IPS-NIHi11 (cell line): ENCODE measurements around the gene LITAFD.
"Not testable (repeated sequence)": the region's sequence is repeated elsewhere in the genome, so short reads cannot be mapped to it uniquely, and the experiment has no call there.

Source experiments
- DNase-seq: peaks from one replicate; pipeline ENCODE4 v3.0.0; 2012; ENCODE audit warnings: mixed read lengths, low spot score

Gene LITAFD

DNA sequence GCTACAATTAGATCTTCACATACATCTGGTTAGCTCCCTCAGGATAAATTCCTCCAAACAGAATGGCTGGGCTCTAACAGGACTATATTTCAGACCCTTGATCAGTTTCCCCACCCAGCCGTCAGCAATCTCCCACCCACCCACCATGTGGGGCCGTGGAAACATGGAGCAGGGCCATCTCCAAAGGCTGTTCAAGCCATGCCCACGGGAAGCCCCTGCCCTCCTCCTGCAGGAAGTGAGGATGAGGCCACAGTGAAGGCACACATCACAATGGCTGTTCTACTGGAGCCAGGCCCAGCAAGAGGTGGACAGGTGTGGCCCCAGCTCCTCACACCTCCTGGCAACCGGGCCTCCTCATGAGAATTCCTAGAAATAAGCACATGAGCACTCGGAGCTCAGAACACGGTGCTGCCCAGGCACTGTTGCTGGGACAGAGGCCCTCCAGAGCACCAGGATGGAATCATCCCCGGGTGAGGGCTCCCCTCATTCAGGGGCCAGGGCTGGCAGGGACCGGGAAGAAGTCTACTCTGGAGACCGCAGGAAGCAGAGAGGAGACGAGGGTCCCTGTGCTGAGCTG is at the start of gene LITAFD:
Gene LITAFD (plus strand): TSS at position 311 of the 577 bp plus-strand sequence. CDS start 2,005 bp downstream, outside the sequence.
- no peak for DNase-seq

DNA sequence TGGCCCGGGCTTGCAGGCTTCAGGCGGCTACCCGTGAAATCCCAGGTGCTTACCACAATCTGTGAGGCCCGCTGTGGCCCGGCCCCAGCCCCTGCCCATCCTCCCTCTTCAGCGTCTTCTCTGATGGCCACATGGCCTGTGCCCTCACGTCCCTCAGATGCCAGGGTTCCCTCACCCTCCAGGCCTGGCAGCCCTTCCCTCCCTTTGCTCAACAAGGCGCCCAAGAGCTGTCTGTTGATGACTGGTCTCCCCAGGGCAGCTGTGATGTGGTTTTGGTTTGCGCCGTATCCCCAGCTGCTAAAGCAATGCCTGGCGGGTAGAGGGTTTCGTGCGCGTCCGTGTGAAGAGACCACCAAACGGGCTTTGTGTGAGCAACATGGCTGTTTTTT is 49.4 kb upstream of the LITAFD start:
- DNase-seq = no peak

DNA sequence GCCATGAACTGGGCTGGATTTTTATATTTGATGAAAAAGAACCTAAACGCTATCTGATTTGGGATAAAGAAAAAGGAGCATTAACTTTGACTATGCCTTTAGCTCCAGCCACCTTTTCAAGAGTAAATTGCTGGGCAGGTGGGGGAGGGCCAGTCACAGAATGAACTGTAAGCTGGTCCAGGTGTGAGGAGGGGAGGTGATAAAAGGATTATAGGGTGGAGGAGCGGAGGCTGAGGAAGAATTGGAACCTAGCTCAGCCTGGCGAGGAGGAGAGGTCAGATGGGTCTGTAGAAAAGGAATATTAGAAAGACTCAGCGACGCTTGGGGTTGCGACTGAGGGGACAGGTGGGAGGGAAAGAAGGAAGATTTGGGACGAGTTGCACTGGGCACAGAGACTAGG is 45.4 kb upstream of the LITAFD start:
- DNase-seq = not testable (repeated sequence)

DNA sequence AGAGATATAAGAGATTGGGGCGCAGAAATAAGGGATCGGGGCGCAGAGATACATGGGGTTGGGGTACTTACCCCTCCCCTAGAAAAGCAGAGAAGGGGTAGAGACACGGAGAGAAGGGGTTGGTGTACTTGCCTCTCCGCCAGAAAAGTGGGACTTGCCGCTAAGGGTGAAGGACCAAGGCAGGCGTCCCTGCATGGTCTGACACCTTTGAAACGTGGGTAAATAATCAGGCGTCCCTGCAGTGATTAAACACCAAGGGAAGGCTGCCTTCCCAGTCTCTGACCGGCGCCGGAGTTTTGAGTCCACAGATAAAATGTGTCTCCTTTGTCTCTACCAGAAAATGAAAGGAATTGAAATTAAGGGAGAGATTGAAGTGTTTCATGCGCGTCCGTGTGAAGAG is 44.6 kb upstream of the LITAFD start:
- DNase-seq = not testable (repeated sequence)

DNA sequence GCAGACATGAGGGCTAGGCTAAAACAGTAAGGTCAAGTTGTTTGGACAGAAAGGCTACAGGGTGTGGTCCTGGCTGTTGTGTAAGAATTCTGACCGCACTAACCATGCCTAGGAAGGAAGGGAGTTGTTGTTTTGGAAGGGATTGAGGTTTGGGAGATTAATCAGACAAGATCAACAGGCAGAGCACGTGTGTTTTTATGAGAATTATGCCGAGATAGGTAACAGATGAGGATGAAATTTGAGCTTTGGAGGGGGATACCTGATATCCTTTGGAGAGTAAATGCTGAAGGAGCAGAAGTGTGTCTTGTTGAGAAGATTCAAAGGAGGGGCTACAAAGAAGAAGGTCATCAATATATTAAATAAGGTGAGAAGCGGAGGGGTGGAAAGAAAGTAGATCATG is 40.1 kb upstream of the LITAFD start:
- DNase-seq = not testable (repeated sequence)

DNA sequence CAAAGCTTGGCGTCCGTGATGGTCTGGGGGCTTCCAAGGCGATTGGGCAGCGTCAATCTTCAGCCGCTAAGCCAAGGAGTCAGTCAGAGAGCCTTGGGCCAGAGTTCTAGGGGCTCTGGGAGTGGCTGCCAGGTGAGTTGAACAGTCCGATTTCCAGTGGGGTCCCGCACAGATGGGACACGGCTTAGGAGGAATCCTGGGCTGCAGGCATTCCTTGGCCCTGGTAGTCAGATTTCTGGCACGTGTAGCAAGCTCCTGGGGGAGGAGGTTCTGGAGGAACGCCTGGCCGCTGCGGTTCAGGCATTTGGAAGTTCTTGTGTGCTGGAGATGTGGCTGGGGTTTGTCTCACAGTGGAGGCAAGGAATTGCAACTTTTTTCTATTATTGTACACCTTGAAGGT is 38.9 kb upstream of the LITAFD start:
- DNase-seq = not testable (repeated sequence)

DNA sequence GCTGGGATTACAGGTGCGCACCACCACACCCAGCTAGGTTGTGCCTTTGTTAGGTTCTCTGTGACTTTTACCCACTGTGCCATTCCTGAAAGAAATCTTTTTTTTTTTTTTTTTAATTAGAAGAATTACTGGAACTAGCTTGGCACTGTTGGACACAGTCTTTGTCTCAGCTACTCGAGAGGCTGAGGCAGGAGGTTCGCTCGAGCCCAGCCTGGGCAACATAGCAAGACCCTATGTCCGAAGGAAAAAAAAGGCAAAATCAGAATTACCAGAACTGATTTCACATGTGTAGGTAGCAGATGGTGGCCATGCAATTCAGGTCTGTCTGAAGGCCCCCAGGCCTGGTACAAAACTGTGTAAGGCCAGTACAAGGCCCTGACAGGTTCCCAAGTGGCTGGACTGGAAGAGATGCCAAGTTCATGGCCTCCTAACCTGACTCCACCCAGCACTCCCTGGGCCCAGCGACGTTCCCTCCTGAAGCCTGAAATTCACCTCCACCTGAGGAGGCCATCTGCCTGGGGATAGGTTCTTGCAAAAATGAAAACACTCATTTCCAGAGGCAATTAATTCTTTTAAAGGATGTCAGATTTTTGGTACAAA is 36.4 kb upstream of the LITAFD start:
- DNase-seq = no peak

DNA sequence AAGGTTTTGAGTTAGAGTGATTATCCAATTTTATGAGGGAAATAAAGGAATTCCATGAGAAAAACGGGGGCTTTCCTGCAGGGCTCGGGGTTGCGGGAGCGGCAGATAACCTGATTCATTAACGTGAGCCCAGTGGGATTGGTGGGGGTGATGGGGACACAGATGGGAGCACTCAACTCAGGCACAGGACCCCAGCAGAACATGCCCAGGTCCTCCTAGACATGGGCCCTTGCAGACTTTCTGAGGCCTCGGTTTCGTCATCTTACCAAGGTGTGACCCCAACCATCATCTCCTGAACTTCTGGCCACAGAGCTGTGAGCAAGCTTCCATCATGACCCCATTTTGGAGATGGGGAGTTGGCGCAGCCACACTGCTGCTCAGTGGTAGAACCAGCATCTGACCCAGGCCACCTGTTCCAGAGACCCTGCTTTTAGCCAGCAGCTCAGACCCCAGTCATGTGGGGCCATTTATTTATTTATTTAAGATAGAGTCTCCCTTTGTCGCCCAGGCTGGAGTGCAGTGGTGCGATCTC is 35.7 kb upstream of the LITAFD start:
- DNase-seq = no peak

DNA sequence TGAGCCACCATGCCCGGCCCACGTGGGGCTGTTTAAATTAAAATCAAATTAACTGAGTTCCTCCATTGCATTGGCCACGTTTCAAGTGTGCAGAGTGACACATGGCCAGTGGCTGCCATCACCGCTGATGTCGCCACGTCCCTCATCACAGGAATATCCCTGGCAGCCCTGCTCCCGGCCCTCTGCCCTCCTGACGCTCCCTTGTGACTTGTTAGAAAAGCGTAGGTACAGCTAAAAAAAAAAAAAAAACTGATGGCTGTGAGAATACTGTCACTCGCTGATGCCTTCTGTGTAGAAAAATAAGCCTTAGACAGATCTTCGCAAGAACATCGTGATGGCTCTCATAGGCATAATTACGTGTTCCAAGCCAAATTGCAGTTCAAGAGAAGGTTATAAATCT is 35.0 kb upstream of the LITAFD start:
- no peak for DNase-seq

DNA sequence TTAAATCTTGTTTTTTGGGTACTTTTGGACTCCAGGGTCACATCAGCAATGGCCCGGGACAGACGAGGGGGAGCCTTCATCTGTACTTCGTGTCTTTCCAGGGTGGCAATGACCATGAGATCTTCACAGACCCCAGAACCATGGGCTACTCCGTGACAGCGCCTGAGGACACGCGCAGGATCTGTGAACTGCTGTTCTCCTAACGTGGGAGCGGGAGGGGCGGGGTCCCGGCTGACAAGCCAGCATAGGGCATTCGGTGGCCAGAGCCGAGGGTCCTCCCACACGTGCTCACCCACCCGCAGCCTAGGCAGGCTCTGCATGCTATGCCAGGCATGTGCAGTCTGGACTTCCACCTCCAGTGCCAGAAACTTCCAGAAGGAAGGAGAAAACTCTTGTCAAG is 34.5 kb upstream of the LITAFD start:
- no peak for DNase-seq

DNA sequence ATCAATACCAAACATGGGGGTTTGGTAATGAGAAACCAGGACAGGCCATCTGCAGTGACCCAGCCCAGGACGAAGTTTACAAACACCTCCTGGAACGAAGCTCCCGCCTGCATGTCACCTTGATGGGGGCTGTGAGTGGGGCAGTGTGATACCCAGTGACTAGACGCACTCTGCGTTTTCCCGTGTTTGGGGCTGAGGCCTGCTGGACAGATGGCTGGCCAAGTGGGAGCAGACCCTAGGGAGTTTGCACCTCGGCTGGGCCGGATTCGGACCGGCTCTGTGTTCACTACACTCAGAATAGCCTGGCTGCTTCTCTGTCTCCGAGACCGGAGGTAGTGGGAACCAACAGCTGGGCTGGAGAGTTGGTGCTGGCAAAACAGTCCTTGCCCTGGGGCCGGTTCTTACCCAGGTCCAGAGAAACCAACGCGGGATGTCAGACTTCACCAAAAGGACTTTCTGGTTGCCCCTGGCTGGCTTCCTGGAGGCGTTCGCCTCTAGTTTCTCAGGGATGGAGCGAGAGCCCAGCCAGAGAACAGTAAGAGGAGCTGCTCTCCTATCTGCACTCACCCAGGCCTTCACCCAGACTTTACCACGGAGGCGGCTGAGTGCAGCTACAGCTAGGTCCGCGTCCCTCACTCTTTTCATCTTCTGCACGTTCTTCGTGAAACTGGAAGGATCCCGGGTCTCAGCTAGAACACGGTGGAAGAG is 33.8 kb upstream of the LITAFD start:
- no peak for DNase-seq

DNA sequence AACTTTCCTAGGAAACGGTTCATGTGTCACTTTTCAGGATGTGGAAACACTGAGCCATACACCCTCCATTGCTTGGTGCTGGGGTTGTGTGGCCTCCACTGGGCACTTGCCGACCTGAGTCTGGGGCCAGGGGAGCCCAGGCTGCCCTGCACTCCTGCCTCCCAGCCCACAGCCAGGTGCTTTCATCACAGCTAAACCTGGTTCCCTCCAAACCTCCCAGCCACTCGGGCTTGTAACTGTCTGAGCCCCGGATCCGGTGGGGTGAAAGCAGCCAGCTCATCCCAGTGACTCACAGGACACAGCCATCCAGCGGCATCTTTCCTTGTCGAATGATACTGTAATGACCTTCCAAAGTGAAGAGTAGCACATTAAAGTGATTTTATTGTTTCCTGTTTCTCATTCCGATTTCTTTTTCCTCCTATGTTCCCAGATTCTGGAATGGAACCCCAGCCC is 33.2 kb upstream of the LITAFD start:
- no peak for DNase-seq

DNA sequence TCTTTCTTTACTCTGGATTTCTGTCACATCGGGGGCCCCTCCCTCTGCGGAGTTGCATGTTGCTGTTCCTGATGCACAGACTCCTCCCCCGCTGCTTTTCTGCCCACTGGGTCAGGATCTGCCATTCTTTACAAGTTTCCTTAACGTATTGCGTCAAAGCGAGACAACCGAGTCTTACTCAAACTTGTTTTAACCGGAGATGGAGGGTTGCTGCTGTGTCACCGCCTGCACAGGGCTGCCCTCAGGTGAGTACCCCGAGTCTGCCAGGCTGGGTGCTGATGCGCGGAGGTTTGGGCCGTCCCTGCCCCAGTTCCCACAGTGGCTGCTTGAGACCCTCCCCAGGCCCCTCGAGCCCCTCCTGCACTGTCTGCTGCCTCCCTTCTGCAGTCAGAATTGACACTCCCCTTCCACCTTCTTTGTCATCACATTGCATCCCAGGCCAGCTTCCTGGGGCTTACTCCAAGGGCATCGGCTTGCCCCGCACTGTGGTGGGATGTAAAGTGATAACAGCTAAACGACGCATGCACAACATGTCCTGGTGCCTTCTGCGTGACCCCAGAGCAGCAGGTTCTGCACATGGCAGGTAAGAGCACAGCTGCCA is 32.6 kb upstream of the LITAFD start:
- no peak for DNase-seq

DNA sequence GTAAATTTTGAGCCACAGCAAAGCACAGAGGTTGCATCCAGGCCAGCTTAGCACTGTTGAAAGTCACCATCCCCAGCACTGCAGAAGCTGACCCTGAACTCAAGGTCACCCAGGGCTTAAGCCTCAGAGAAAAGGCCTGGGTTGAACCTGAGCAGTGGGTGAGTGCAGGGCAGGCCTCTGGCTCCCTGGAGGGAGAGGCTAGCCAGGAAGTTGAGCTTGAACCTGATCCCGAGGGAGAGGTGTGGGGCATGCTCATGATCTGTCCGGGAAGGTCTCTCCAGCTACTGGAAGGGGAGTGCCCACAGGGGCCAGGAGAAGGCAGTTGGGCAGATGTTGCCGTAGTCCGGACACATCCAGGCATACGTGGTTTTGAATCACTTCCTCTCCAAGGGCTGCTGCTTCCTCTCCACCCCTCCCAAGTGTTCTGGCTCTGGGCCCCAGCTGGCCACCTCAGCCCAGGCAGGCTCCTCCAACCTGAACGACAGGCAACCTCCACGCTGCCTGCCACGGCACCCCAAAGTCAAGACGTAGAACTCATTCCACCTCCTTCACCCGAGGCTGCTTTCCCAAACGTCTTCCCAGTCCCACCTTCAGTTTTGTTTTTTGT is 31.8 kb upstream of the LITAFD start:
- no peak for DNase-seq

DNA sequence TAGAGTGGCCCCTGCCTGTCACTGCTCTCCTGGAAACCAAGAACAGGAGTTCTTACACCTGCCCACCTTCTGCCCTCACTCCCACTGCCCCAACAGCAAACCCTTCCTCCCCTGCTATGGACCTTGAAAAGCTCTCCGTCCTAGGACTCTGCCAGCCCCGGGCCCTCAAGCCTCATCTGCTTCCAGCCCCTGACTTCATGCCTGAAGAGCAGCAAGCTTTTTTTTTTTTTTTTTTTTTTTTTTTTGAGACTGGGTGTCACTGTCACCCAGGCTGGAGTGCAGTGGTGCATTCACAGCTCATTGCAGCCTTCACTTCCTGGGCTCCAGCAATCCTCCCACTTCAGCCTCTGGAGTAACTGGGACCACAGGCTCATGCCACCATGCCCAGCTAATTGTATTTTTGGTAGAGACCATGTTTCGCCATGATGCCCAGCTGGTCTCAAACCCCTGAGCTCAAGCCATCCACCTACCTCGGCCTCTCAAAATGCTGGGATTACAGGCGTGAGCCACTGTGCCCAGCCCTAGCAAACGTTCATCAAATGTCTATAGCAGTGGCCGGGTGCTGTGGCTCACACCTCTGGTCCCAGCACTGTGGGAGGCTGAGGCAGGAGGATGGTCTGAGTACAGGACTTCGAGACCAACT is 30.3 kb upstream of the LITAFD start:
- no peak for DNase-seq

DNA sequence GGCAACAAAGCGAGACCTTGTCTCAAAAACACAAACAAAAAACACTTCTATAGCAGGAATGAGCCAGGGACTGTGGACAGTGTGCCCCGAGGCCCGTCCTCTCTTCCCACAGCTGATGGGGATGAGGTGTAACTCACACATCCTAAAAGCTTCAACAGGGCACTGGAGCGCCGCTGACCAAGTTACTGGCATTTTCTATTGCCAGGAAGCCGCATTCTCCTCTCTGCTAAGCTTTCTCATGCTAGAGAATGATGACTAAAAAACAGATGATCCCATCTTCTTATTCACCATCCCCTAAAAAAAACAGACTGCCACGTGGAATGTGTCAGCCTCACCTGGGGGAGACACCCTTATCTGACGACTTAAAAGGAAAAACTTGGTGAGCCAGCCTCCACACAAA is 29.6 kb upstream of the LITAFD start:
- no peak for DNase-seq

DNA sequence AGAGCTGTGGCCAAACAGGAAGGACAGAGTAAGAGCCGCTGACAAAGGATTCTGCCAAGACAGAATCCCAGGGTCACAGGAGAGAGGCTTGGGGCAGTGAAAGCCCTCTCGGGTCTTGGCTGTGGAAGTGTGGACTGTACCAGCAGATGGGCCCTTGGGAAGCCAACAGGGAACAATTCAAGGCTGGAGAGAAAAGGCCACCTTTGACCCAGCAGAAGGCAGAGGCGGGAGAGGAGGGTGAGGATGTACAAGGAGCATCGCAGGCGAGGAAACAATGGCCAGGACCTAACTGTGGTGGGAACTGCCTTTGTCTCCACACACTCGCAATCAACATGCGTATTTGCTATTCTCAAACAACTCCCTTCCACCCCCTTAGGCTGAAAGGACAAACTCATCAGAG is 29.0 kb upstream of the LITAFD start:
- DNase-seq = no peak

DNA sequence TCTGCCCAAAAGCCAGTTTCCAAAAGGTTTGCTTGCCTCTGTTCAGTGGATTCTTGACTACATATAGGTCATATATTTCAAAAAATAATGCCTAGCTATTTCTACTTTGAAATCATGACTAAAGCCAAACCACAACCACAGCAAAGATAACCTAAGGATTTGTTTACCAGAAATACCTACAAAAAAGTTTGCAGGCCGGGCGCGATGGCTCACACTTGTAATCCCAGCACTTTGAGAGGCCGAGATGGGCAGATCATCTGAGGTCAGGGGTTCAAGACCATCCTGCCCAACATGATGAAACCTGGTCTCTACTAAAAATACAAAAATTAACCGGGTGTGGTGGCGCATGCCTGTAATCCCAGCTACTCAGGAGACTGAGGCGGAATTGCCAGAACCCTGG is 28.5 kb upstream of the LITAFD start:
- no peak for DNase-seq

DNA sequence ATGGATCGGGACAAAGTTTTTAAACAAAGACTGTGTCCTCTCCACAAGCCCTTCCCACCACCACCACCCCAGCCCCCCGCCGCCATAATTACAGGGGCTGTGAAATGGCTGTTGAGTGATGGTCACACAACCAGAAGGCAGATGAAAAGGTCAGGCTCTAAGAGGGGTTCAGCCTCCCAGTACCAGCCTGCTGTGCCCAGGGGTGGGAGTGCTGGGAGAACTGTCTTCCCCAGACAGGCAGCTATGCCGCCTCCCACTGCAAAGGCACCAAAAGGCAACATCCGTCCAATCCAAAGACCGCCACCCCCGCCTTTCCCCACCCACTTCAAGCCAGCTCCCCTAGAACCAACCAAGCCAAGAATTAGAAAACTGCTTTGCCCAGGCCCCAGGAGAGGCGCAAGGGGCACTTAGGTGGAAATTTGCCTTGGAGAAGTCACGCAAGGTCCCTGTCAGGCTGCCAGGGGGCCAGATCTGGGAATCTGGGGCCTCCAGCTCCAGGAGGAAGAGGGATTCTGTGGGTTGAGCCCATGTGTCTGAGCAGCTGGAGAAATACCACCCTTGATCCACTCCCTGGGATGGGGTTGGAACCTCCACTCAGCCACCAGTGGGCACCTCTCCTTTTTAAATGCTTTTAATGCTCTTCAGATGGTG is 27.7 kb upstream of the LITAFD start:
- DNase-seq = no peak

DNA sequence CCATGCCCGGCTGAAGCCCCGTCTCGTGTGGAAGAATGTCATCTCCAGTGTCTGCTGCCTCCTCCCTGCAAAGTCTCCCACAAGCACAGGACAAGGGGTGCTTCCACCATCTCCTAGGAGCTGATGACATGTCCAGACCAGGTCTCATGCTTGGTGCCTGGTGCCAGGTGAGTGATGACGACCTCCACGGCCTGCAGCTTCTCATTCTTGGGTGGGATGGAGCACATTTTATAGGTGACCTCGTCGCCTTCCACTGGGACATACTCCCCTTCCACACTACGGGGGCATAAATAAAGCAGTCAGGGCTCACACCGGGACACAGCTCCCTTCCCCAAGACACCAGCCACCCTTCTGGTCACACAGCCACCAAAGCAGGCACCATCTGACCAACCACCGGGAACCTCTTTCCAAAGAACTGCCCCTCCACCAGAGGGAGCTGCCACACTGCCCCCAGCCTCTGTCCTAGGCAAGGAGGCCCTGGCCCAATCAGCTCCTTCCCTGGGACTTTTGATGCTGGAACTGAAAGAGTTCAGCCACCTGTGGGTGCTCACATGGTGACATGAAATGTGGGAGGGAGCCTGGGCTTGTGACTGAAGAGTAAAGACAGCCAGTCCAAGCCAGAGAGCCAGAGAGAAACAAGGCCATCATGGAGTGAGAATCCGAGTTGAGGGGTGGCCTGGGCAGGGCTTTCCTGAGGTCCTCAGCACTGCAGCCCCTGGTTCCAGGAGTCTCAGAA is 26.9 kb upstream of the LITAFD start:
- no peak for DNase-seq

DNA sequence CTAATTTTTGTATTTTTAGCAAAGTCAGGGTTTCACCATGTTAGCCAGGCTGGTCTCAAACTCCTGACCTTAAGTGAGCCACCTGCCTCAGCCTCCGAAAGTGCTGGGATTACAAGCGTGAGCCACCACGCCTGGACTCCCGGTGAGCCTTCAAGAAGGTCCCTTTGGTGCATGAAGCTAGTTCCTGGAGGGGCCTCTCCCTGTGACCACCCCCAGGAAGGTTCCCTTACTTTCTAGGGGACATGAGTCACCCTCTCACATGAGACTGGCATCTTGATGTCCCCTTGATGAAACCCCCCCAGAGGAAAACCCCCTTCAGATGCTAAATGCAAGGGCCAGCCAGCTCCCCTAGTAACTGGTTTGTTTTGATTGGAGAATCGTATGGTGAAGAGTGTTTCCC is 26.2 kb upstream of the LITAFD start:
- no peak for DNase-seq
